GM10847 (cell line): ENCODE results near the gene ISG20L2.

Experiments
- POLR2A ChIP-seq: IDR thresholded peaks from 2 replicates; pipeline ENCODE4 v1.6.1; 2011; ENCODE audit not compliant: insufficient read length; ENCODE audit errors: extremely low read depth

The ISG20L2 gene

DNA sequence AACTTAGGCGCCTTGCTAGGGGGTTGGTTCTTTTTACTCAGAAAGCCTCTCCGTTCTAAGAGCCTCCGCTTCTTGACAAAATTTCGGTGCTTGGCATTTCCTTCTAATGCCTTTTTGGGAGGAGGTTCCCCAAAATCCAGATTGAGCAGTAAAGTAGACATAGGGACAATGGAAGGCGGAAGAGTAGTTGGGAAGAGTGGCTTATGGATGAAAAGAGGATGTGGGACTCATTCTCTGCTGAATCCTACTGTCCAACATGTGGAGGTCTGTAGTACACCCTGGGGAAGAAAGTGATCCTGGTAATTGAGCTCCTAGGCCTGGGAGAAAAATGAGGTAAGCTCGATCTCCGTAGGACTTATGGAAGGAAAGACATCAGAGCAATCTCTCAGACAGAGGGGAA, 1.1 kb downstream of the ISG20L2 start:
- no peak for TF ChIP-seq POLR2A

DNA sequence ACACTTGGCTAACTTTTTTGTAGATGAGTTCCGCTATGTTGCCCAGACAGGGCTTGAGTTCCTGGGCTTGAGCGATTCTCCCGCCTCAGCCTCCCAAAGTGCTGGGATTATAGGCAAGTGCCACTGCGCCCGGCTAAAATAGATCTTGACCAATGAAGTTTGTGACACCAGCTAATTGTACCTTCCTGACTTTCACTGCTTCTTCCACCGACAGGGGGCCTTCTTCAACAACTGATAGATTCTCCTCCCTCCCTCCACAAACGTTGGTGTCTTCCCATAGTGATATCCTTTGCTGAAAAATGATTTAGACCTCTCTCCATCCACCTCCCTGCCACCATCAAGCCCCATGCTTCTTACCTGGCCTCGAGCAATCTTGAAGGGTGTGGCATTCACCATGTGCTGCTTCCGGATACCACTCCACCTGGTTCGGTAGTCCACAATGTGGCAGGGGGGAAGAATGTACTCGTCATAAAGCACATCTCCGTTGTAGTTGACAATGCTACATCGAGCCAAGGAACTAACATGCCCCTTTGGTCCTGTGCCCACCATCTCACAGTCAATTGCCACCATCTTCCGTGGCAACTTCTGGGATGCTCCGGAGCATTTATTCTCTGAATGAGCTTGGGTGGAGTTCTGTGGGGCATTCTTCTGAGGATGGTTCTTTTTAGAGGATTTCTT, 1.9 kb downstream of the ISG20L2 start:
- TF ChIP-seq POLR2A: no peak

DNA sequence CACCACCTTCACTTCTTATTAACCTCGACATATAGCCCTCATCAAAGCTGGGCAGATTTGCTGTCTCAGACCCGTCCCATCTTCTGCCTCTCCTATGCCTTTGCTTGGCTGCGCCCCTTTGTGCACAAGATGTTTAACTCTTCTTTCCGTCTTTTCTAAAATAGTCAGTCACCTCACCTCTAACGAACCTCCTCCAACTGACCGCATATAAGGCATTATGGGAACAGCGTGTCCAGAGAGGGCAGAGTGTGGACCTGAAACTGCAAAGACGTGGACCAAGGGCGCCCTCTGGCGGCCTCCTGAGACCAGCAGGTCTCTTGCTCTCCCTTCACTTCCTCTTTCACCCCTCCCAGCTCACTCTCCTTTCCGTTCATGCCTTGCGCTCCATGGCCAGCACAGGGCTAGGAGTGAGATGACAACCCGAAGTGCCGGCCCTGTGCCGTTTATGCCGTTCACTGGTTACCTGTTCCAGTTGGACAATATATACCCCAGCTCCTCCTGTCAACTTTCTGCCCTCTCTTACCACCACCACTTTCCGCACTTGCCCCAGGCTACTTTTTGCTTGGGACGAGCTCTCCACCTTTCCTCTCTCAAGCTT, 2.8 kb downstream of the ISG20L2 start:
- no peak for TF ChIP-seq POLR2A

DNA sequence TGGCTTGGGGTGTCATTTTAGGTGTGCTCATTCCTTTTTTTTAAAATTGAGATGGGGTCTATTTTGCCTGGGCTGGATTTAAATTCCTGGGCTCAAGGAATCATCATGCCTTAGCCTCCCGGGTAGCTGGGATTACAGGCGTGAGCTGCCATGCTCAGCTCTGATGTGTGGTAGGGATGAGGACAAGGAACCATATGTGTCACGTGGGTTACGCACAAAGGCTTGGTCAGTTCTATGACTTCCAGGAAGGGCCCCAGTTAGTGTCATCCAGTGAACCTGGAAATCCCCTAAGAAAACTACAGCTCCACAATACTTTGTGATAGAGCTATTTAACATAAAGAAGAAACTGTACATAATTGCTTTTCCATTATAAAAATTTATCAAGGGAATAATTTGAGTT, 7.0 kb downstream of the ISG20L2 start:
- no peak for TF ChIP-seq POLR2A

DNA sequence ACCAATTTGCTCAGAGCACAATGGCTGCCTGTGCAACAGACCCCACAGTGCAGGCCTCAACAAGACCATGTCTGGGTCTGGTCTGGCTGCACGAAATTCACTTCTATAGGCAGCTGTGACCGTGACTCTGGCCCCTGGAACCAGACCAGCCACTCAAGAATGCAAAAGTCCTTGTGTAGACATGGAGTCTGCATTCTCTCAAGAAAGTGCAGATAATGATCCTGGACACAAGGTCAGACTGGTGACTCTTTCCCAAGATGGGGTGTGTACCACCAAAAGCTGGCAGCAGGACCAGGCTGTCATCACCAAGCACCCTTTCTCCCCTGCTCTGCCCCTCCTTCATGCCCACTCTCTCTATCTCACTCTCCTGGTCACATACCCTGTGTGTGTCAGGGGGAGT, 7.4 kb downstream of the ISG20L2 start:
- no peak for TF ChIP-seq POLR2A

DNA sequence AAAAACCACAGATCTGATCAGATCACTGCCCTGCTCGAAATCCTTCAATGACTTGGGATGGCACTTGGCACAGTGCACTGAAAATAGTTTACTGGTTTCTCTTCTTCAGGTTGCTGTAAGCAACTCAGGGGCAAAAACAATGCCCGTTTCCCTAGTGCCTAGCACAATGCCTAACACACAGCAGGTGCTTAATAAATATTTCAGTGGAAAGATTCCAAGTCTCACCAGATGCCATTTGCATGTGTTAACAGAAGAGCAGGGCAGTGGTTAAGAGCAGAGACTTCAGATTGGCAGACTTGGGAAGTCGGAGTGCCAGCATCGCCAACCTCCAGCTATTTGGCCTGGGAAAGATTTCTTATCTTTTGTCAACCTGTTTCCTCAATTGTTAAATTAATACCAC, 11.2 kb downstream of the ISG20L2 start:
- no peak for TF ChIP-seq POLR2A

DNA sequence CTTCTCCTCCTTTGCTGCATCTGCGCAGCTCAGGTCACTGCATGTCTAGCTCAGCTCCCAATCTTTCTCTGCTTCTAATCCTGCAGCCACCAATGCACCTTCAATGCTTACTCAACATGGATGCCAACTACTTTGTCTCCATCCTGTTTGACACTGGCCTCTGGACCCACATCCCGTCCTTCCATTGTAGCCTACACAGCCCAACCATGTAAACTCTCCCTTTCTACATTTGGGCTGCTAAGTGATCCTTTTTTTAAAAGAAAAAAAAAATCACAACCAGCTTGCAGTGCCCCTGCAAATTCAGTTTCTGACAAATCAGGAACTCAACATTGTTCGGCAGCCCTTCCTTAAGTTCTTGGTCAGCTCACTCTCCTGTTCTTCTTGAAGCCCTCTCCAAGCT, 13.7 kb downstream of the ISG20L2 start:
- no peak for TF ChIP-seq POLR2A

DNA sequence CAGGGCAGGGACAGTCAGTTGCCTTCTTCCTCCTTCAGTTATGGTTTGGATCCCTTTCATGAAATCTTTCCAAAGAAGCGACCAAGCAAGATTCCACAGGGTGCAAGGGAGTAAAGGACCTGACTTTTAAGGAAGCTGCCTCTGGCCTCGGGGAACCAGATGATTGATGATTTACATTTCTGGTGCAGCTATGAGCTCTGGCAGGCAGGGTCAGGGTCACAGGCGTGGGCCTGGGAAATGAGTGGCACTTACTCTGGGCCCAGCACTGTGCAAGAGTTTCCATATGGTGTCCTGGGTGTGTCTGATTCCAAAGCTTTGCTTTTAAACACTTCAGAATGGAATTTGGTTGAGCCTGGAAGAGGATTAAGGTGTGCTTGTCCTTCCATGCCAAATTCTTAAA, 15.9 kb downstream of the ISG20L2 start:
- no peak for TF ChIP-seq POLR2A

DNA sequence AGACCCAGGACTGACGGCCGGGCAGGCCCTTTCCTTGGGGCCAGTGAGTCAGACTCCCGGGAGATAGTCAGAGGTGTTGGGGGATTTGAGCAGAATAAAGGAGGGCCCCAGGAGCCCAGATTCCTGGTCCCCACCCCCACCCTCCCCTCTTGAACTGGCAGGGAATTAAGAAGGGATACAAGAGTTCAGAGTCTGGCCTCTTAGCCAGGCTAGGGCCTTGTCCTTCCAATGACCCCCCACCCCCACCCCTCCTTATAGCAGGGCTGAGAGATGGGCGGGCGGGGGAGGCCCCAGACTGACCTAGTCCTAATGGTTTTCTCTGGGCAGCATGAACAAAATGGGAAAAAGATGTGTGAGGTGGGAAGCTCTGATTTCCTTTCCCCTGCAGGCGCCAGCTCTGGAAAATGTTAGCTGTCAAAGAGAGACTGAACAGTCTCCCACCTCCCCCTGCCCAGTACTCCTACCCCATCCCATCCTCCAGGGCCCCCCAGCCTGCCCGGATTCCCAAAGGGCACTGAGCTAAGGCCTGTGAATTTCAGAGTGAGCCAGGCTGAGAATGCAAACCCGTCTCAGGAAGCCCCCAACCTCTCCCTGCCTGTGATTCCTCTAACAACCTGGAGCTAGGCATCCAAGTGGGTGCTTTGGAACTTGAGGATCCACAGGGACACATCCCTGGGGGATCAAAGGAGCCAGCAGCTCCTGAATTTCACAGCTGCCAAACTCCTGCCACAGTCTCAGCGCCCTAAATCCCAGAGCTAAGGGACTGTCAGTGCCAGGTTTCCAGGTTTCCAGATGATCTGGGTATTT, 17.4 kb downstream of the ISG20L2 start:
- no peak for TF ChIP-seq POLR2A

DNA sequence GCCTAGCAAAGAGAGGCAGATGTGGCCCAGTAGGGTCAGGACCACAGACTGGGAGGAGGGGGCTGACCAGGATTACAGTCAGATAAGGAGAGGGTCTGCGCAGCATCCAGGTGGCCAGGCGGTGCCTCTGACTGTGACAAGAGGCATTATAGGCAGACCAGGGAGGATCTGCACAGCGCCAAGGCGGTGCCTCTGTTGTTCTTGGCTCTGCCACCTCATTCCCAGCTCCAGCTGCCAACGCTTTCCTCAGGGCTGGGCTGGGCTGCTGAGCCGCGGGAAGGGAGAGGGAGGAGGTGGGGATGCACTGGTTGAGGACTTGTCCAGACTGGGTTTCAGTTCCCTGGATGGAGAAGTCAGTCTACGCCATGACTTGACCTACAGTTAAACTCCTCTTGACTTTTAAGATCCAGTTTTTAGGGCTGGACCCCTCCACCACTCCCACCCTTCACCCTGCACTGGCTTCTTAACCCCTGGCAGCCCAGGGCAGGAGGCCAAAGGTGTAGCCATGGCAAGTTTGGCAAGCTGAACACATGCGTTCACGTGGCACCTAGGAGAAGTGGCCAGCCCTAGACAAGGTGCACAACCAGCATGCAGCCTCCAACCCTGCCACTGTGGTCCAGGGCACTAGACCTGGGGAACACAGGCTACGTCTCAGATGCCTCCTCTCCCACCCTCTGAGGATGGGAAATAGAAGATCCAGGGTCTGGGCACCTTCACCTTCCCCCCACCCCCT, 18.6 kb downstream of the ISG20L2 start:
- no peak for TF ChIP-seq POLR2A

DNA sequence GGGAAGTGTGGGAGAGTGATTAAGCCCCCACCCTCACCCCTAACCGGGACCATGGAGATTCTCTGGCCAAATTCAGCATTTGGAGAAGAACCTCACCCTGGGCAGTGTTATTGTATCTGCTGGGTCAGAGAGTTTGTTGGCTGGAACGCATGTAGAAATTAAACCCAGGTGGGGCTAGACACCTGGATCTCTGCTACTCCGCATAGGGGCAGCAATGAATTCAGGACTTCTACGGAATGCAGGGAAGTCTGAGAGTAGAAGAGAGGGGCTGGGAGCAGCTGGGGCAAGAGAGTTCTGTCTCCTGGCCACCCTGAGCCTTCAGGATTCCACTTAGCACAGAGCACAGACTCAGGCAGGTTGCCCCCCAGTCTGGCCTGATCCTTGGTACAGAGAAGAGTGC, 19.5 kb downstream of the ISG20L2 start:
- TF ChIP-seq POLR2A: no peak

DNA sequence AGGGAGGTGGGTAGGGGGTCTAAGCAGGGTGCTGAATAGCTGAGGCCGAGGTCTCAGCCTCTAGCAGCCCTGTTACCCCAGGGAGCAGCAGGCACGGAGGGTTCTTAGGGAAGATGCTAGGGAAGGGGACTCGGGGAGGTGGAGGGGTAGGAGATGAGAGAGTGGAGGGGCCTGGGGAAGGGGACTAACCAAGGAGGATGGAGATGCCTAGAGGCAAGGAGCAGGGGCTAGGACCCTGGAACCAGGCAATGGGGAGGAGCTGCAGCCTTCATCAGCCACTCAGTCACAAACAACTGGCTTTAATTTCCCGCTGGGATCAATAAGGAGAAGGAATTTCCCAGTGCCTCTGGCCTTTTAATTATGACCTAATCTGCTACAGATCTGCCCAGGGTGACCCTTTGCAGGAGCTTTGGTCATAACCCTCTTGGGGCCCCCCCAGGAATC, 20.3 kb downstream of the ISG20L2 start:
- TF ChIP-seq POLR2A: no peak

DNA sequence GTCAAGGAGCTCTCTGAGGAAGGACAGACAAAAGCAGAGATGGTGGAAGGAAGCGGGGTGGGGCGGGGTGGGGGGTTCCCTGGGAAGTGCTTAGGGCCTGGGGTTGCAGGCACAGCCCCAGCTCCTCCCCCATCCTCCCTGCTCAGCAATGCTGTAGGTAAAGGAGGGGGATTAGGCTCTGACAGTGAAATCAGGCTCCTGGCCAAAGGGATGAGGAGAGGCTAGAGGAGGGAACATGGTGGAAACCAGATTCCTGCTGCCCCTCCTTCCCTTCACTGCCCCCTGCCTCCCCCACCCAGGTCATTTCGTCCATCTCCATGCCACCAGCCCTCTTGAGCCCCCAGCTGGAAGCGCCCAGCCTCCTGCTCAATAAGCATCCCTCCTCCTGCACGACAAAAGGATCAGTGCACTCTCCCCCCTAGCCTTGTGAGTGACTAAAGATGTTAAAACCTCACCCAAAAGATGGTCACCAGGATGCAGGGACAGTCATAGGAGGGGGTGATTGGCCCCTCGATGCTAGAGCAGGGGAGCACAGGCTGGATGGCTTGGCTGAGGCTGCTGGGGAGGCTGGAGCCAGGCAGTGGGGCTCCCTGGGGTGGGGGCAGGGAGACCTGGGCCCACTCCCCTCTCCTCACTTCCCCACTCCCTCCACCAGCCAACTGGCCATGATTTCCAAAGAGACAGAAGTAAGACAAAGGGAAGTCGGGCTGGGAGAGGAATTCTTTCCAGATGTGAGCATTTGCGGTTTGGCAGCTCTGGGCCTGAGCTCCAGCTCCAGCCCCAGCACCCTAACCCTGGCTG, 20.9 kb downstream of the ISG20L2 start:
- no peak for TF ChIP-seq POLR2A

DNA sequence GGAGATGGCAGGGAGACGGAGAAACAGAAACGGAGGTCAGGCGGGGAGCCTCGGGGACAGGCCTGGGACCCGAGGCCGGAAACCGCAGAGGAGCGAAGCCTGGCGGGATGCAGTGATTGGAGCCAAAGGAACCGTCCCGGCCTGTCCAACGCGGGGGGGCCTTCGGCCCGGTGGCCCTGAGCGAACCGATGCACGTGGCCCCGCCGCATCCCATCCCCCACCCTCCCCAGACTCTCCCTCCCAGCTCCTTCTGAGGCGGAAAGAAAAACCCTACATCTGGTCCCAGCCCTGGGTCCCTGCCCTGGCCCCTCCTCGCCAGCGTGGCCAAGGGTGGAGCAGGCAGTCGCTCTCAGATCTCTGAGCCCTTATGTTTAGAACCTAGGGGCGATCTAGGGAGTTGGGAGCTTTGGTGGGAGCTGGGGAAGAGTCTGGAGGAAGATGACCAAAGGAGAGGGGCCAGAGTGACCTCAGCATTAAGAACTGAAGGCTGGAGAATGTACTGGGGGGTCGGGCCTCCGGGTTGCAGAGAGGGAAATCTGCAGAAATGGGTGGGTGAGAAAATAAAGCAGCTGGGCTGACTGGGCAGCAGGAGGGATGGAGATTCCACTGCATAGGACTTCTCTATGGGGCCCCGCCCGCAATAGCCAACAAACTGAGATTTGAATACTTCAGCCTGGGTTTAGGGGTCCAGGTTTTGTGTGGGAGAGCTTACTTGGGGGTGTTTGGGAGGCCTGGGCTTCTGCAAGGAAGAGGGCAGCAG, 21.7 kb downstream of the ISG20L2 start:
- no peak for TF ChIP-seq POLR2A
